Subcutaneous abdominal adipose tissue (tissue), 5 donors: ENCODE measurements around the gene MORC4.

Experiments used
- H3K27ac ChIP-seq: one replicate; pipeline ENCODE4 v1.7.0; 2013; ENCODE audit warnings: low read depth, mild to moderate bottlenecking, inconsistent platforms, low read length, moderate library complexity
- H3K27me3 ChIP-seq, 5 donors: one replicate each; pipeline ENCODE4 v1.7.0; 2013; ENCODE audit warnings: low read length in 5 of 5, inconsistent platforms in 1 of 5; ENCODE audit not compliant: control insufficient read depth in 5 of 5, insufficient read depth in 4 of 5
- H3K36me3 ChIP-seq, 5 donors: one replicate each; pipeline ENCODE4 v1.7.0; 2013; ENCODE audit warnings: low read length in 5 of 5; ENCODE audit not compliant: control insufficient read depth in 5 of 5, insufficient read depth in 5 of 5
- H3K4me1 ChIP-seq, 5 donors: one replicate each; pipeline ENCODE4 v1.7.0; 2013; ENCODE audit warnings: low read length in 5 of 5, mild to moderate bottlenecking in 3 of 5, moderate library complexity in 1 of 5; ENCODE audit not compliant: control insufficient read depth in 5 of 5, insufficient read depth in 5 of 5
- H3K4me3 ChIP-seq, 5 donors: one replicate each; pipeline ENCODE4 v1.7.0; 2013; ENCODE audit warnings: low read length in 5 of 5, low read depth in 1 of 5
- H3K9ac ChIP-seq, 5 donors: one replicate each; pipeline ENCODE4 v1.7.0; 2013; ENCODE audit warnings: low read length in 5 of 5, mild to moderate bottlenecking in 4 of 5, moderate library complexity in 3 of 5
- H3K9me3 ChIP-seq, 5 donors: one replicate each; pipeline ENCODE4 v1.7.0; 2013; ENCODE audit warnings: low read length in 5 of 5; ENCODE audit not compliant: control insufficient read depth in 5 of 5
- donor health status: healthy.
- donor health status: healthy.
- donor health status: healthy.
- donor health status: healthy.
- donor health status: healthy.

The MORC4 gene

GRCh38 chrX:106902684-106903083, 97.3 kb downstream of the MORC4 start:
- H3K9me3 ChIP-seq = no peaks in the 10 kb centered on the region
- H3K27me3 ChIP-seq = peaks cover 0 to 12% (median 0%) of the 10 kb centered on the region in 5 donors
- H3K9ac ChIP-seq = no peak overlapping the region
- peak overlapping the region; percentile 91 for H3K27ac ChIP-seq
- H3K4me1 ChIP-seq = peaks cover 0 to 40% (median 23%) of the 10 kb centered on the region in 5 donors
- H3K4me3 ChIP-seq = no peak overlapping the region
- no peaks in the 10 kb centered on the region for H3K36me3 ChIP-seq

DNA sequence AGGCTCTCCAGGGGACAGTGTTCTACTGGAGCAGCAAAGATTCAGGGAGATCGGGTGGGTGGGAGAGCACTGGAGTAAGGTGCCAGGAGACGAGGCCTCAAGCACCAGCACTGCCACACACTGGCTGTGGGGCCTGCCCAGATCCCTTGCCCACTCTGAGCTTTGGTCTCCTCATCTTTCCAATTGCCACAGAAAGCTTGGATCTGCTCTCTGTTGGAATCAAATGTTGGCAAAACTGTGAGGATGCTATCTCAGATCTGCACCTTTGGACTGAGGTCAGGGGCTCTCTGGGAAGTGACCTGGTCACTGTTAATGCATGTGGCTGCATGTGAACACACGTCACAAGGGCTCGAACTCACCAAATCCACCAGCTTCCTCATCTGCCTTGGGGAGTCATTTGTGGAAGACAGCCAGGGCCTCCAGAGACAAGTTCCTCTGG, 98.2 kb downstream of the MORC4 start:
- Histone ChIP-seq H3K27ac (peak overlapping the region; percentile 91), H3K4me3 (no peak overlapping the region), H3K36me3 (no peaks in the 10 kb centered on the region), H3K9ac (no peak overlapping the region), H3K4me1 (peaks cover 0 to 37% (median 23%) of the 10 kb centered on the region in 5 donors), H3K27me3 (peaks cover 0 to 12% (median 3%) of the 10 kb centered on the region in 5 donors), H3K9me3 (no peaks in the 10 kb centered on the region)

- Histone ChIP-seq H3K27ac (peak overlapping the region; percentile 91), H3K4me1 (peaks cover 0 to 37% (median 20%) of the 10 kb centered on the region in 5 donors), H3K9ac (no peak overlapping the region), H3K4me3 (no peak overlapping the region), H3K36me3 (no peaks in the 10 kb centered on the region), H3K9me3 (no peaks in the 10 kb centered on the region), H3K27me3 (peaks cover 0 to 15% (median 3%) of the 10 kb centered on the region in 5 donors)
These were observed 98.7 kb downstream of the MORC4 start for GRCh38 chrX:106901341-106901740.

- no peaks in the 10 kb centered on the region for H3K9me3 ChIP-seq
- no peak overlapping the region for H3K4me3 ChIP-seq
- H3K4me1 ChIP-seq = peaks cover 0 to 33% (median 15%) of the 10 kb centered on the region in 5 donors
- H3K9ac ChIP-seq = no peak overlapping the region
- H3K36me3 ChIP-seq = no peaks in the 10 kb centered on the region
- peaks cover 0 to 21% (median 5%) of the 10 kb centered on the region in 5 donors for H3K27me3 ChIP-seq
- H3K27ac ChIP-seq = peak overlapping the region; percentile 91
These were observed 100.2 kb downstream of the MORC4 start for GRCh38 chrX:106899841-106900240.

DNA sequence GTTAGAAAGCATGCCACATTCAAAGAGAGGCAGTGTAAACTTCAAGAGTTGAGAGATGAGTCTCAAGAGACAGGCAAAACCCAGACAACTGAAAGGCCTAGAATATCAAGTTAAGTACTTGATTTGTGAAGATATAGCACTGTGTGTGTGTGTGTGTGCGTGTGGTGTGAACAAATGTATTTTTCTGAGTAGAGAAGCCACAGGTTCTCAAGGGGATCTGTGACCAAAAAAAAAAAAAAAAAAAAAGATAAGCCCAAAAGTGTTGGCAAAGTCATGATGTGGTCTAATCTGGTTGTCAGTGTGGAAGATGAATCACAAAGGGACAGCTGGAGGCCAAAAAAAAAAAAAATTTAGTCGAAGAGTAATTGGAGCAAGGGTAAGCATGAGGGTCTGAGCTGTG, 100.7 kb downstream of the MORC4 start:
- Histone ChIP-seq H3K9me3 (no peaks in the 10 kb centered on the region), H3K27me3 (peaks cover 0 to 21% (median 6%) of the 10 kb centered on the region in 5 donors), H3K27ac (peak overlapping the region; percentile 91), H3K4me3 (no peak overlapping the region), H3K36me3 (no peaks in the 10 kb centered on the region), H3K4me1 (peaks cover 0 to 32% (median 19%) of the 10 kb centered on the region in 5 donors), H3K9ac (peak overlapping the region in 1 of 5 donors; percentile 21)

GRCh38 chrX:106898462-106898861, 101.5 kb downstream of the MORC4 start:
- H3K4me3 ChIP-seq = no peak overlapping the region
- H3K9ac ChIP-seq = no peak overlapping the region
- peaks cover 0 to 24% (median 17%) of the 10 kb centered on the region in 5 donors for H3K4me1 ChIP-seq
- H3K36me3 ChIP-seq = no peaks in the 10 kb centered on the region
- H3K27ac ChIP-seq = peak overlapping the region; percentile 91
- peaks cover 0 to 21% (median 6%) of the 10 kb centered on the region in 5 donors for H3K27me3 ChIP-seq
- H3K9me3 ChIP-seq = no peaks in the 10 kb centered on the region

- Histone ChIP-seq H3K9me3 (no peaks in the 10 kb centered on the region), H3K27me3 (peaks cover 0 to 31% (median 10%) of the 10 kb centered on the region in 5 donors), H3K9ac (no peak overlapping the region), H3K4me3 (no peak overlapping the region), H3K36me3 (no peaks in the 10 kb centered on the region), H3K27ac (no peak overlapping the region), H3K4me1 (peaks cover 0 to 19% (median 16%) of the 10 kb centered on the region in 5 donors)
These were observed 102.8 kb downstream of the MORC4 start for GRCh38 chrX:106897259-106897658.

DNA sequence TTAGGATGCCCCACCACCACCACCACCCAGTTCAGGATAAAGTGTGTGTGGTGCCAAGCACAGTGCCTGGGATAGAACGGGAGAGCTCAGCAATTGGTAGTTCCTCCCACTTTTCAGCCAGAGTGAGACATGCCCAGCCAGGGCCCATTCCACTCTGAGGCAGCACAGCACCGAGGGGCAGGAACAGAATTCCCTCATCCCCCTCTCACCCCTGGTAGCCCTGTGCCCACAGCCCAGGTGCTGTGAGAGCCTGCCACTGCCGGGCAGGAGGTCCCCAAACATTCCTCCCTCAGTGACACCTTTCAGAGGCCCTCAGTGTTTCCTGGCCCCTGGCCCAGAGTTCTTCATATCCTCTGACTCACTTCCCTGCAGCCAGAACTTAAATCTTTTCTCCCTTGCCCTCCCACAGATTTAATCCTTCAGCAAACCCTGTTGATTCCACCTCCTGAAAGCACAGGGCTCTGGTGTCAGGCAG, 105.0 kb downstream of the MORC4 start:
- Histone ChIP-seq H3K9me3 (no peaks in the 10 kb centered on the region), H3K36me3 (no peaks in the 10 kb centered on the region), H3K9ac (peak overlapping the region in 1 of 5 donors; percentile 7), H3K27me3 (peaks cover 4 to 26% (median 12%) of the 10 kb centered on the region in 5 donors), H3K4me1 (peaks cover 0 to 14% (median 10%) of the 10 kb centered on the region in 5 donors), H3K4me3 (no peak overlapping the region), H3K27ac (no peak overlapping the region)

- Histone ChIP-seq H3K4me3 (no peak overlapping the region), H3K36me3 (no peaks in the 10 kb centered on the region), H3K27me3 (peaks cover 4 to 26% (median 10%) of the 10 kb centered on the region in 5 donors), H3K4me1 (peaks cover 0 to 10% (median 6%) of the 10 kb centered on the region in 5 donors), H3K9me3 (no peaks in the 10 kb centered on the region), H3K27ac (no peak overlapping the region), H3K9ac (no peak overlapping the region)
These were observed 105.6 kb downstream of the MORC4 start for GRCh38 chrX:106894392-106894909.

- H3K9me3 ChIP-seq = no peaks in the 10 kb centered on the region
- peaks cover 4 to 26% (median 12%) of the 10 kb centered on the region in 5 donors for H3K27me3 ChIP-seq
- no peak overlapping the region for H3K4me3 ChIP-seq
- H3K4me1 ChIP-seq = peaks cover 0 to 5% (median 0%) of the 10 kb centered on the region in 5 donors
- H3K36me3 ChIP-seq = no peaks in the 10 kb centered on the region
- no peak overlapping the region for H3K9ac ChIP-seq
- H3K27ac ChIP-seq = no peak overlapping the region
These were observed 108.1 kb downstream of the MORC4 start for GRCh38 chrX:106891762-106892460.
